Measurements from ENCODE around the gene SHMT1.

SHMT1 gene

DNA sequence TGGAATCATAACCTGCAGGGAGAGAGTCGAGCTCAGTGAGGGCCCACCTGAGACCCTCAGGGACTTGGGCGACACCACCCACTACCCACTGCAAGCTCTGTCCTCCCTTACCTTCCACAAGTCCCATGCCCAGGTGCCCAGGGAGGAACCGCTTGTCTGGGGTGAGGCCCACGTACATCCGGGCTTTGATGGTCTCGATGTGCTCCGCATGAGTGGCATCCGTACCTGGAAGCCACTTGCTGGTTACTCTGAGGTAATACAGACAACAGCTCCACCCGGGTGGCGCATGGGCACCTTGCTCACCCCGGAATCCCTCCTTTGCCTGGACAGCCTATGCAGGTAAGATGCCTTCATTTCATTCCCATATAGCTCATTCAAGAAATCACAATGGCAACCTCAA, 78.1 kb downstream of the SHMT1 start:
- no peak for DNase-seq (ENCODE audit: low spot score)

DNA sequence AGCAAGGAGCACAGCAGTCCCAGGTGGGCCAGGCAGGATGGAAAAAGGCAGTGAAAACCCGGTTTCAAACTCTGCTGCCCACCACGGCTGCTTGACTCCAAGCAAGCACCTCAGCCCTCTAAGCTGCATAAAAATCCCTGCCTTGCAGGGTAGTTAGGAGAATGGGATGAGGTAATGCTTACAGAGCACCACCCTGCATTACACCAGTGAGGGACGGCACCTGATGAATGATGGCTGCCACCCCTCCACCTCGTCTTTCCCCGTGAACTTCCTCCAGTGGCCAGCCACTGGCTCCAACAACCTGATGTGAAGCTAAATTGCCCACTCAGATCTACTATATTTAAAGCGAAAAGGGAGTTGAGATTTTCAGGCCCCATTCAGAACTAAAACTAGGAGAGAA, 81.6 kb downstream of the SHMT1 start:
- DNase-seq (ENCODE audit: low spot score) = no peak

DNA sequence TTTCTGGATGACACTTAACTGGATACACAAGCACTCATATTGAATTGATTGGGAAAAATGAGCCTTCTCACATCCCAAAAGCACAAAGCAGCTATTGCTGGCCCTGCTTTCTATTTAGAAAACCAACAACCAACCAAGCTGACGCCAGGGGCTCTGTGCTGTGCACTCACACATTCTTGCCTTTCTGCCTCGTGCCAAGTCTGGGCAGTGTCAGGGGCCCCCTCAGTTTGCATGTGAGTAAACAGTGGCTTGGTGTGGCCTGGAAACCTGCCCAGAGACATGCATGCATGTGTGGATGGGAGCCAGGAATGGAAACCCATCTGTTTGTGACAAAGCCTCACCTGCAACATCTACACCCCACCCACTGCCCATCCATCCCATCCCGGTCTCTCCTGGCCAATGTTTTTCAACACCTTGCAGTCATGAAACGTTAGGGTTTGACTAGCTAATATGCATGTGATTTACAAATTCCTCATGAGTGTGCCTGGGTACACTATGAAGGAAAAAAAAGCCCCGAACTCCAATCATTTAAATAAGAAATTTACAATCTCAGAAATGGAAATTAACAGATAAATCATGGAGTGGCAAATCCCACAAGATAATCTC, 82.5 kb downstream of the SHMT1 start:
- DNase-seq (ENCODE audit: low spot score) = no peak

DNA sequence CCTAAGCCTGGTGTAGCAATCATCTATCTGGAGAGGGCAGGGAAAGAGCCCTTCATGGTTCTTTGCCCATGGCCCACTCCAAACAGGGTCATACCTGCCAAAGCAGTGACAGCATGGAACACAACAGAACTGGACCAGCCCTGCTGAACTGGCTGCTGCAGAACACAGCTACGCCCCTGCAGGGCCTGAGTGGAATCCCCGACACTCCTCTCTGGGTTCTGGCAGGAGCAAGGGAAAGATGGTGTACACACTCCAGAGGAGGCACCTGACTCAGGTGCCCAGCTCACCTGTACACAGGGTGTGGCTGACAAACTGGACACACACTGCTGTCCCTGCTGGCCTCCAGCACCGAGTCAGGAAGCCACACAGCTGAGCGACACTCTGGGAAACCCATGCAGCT, 83.1 kb downstream of the SHMT1 start:
- DNase-seq (ENCODE audit: low spot score) = no peak

DNA sequence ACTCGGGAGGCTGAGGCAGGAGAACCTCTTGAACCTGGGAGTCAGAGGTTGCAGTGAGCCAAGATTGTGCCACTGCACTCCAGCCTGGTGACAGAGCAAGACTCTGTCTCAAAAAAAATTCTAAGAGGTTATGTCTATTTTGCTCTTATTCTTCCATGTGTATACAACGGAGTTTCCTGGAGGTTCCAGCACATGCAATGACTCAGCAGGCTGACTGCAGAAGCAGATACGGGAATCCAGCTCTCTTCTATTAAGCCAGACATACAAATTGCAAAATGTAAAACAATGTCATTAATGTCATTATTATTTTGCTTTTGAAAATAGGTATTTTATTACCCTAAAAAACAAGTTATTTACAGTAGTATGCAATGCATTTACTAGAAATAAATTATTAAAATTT, 84.5 kb downstream of the SHMT1 start:
- DNase-seq (ENCODE audit: low spot score) = no peak
